T-helper 1 cell treated with Interleukin-12 subunit alpha and Interleukin-12 subunit beta and Interleukin-4 antibody, amounts not matched to agents 30 μg/mL and 1 μg/mL, for 36 hours (primary cell): ENCODE data around the gene SLC25A21.

Experiments
- H3K27ac Mint-ChIP-seq: one replicate; pipeline ENCODE4 v1.8.0; 2021; ENCODE audit warnings: mild to moderate bottlenecking, mixed read lengths
- H3K27me3 Mint-ChIP-seq: one replicate; pipeline ENCODE4 v1.8.0; 2021; ENCODE audit warnings: low read depth, mixed read lengths
- H3K36me3 Mint-ChIP-seq: one replicate; pipeline ENCODE4 v1.8.0; 2021; ENCODE audit warnings: low read depth, mixed read lengths
- H3K4me1 Mint-ChIP-seq: one replicate; pipeline ENCODE4 v1.8.0; 2021; ENCODE audit warnings: low read depth, mixed read lengths
- H3K4me3 Mint-ChIP-seq: one replicate; pipeline ENCODE4 v1.8.0; 2021; ENCODE audit warnings: mild to moderate bottlenecking, moderate library complexity, mixed read lengths
- H3K9me3 Mint-ChIP-seq: one replicate; pipeline ENCODE4 v1.8.0; 2021; ENCODE audit warnings: mixed read lengths

SLC25A21 gene

DNA sequence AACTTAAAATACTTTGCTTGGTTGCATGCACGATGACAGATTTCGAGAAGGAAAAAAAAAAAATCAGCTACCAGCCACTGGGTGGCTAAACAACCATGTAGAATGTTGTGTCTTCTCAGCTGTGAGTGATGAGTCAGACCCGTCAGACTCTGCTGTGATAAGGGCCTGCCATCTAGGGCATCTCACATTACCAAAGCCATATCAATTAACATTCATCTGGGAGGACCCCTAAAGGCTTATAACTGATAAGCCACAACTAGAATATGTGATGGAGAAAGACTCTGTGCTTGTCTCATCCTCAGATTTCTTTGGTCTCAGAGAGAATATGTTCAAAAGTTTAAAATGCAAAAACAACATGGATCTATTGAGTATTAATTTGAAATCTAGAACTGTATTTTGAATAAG is 399.3 kb downstream of the SLC25A21 start:
- H3K9me3 Mint-ChIP-seq, result no peaks in the 10 kb centered on the region

DNA sequence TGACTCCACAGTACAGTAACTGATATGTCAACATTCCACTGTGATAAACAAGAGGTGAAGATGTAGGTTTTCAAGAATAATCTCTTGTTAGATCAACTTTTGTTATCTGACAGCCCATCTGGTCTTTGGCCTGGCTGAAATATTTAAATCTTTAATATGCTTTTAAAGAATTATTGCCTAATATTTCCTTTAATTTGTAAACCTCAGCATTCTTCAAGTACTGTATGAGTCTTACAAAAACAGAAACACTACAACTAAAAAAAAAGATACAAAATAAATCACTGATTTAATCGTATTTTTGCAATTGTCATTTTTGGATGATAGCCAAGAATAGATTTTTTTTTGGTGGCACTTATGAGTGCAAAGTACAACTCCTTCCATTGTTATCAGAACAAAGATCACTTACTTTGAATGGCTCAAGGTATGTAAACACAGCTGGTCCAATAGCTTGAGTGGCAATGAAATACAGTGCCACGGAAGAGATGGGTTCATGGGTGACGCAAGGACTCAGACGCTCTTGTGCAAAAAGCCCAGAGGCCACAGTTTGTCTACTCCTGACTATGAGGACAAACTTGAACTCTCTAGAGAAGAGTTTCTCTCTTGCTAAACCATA is 401.3 kb downstream of the SLC25A21 start:
- Mint-ChIP-seq H3K4me3 (no peak overlapping the region), H3K9me3 (peaks cover 3% of the 10 kb centered on the region), H3K27me3 (no peaks in the 10 kb centered on the region), H3K4me1 (no peaks in the 10 kb centered on the region), H3K27ac (no peak overlapping the region), H3K36me3 (no peaks in the 10 kb centered on the region)

More for the DNA sequence above, 399.3 kb downstream of the SLC25A21 start:
- Mint-ChIP-seq H3K27me3 (no peaks in the 10 kb centered on the region), H3K27ac (no peak overlapping the region), H3K36me3 (no peaks in the 10 kb centered on the region), H3K4me1 (no peaks in the 10 kb centered on the region), H3K4me3 (no peak overlapping the region)

DNA sequence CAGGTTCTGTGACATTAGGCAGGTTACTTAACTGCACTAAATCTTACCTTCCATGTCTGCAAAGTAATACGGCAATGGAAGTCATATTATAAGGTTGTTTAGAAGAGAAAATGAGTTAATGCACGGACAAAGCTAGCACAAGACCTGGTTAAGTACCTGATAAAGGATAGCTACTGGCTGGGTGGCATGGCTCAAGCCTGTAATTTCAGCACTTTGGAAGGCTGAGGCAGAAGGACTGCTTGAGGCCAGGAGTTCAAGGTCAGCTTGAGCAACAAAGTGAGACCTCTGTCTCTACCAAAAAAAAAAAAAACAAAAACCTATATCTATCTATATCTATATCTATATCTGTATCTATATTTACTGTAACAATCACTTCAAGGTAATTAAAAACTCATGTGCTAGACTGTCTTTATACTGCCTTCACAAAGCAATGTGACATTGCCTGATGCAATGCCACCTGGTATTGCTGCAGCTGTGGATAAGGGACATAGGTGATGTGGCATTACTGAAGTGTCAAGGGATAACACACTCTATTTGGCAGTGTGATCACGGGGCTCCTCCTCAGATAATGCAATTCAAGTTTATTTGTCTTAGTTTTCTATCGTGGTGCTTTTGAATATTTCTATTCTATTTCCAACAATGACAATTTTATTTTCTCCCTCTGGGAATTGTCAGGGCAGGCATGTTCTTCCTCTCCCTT is 403.6 kb downstream of the SLC25A21 start:
- Mint-ChIP-seq H3K9me3 (peaks cover 3% of the 10 kb centered on the region), H3K4me3 (no peak overlapping the region), H3K36me3 (no peaks in the 10 kb centered on the region), H3K4me1 (no peaks in the 10 kb centered on the region), H3K27me3 (no peaks in the 10 kb centered on the region), H3K27ac (no peak overlapping the region)

DNA sequence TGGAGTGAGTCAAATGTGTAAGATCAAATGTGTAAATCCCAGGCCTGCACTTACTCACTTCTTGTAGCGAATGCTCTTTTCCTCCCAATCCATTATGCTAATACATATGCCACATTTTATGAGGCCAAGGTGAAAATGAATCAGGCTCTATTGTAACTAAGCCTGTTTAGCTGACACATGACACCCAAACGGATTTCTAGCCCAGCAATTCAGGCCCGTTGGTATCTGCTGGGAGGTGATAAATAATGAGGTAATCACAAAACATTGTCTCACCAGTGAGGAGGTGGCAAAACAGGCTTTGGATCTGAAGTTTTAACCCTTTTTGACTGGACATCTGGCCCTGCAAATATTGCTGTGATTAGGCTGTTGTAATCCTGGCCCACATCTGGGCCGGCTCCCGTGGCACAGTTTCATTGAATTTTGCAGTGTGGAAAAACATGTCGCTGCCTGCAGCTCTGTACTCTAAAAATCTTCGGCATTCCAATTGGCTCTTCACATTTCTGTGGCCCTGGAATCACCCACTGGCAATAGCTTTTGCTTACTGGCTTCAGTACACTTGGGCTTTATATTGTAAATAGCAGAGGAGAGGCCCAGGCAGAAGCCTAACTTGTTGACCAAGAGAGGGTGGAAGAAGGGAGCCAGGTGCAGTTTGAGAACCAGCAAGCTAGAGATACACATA is 404.7 kb downstream of the SLC25A21 start:
- peaks cover 3% of the 10 kb centered on the region for H3K9me3 Mint-ChIP-seq
- H3K4me1 Mint-ChIP-seq, result no peaks in the 10 kb centered on the region
- no peaks in the 10 kb centered on the region for H3K36me3 Mint-ChIP-seq
- H3K27ac Mint-ChIP-seq, result no peak overlapping the region
- H3K27me3 Mint-ChIP-seq, result no peaks in the 10 kb centered on the region
- H3K4me3 Mint-ChIP-seq, result no peak overlapping the region

DNA sequence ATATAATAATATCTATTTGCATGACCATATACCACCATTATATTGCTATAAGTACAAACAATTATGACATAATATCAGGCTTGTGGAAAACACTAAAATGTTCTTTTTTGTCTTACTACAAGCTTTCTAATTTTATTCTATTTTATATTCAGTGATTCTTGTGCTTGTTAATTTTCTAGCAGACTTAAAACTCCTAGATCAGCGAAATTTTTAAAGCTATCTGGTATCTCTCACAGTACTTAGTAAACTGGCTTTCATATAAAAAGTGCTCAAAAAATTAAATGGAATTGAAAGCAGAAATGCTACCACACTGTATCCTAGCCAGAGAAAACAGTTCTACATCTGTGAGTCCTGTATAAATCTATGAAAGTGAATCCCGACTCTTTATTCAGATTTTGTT is 405.4 kb downstream of the SLC25A21 start:
- Mint-ChIP-seq H3K27ac (no peak overlapping the region), H3K4me1 (no peaks in the 10 kb centered on the region), H3K27me3 (no peaks in the 10 kb centered on the region), H3K36me3 (no peaks in the 10 kb centered on the region), H3K9me3 (peaks cover 3% of the 10 kb centered on the region), H3K4me3 (no peak overlapping the region)

DNA sequence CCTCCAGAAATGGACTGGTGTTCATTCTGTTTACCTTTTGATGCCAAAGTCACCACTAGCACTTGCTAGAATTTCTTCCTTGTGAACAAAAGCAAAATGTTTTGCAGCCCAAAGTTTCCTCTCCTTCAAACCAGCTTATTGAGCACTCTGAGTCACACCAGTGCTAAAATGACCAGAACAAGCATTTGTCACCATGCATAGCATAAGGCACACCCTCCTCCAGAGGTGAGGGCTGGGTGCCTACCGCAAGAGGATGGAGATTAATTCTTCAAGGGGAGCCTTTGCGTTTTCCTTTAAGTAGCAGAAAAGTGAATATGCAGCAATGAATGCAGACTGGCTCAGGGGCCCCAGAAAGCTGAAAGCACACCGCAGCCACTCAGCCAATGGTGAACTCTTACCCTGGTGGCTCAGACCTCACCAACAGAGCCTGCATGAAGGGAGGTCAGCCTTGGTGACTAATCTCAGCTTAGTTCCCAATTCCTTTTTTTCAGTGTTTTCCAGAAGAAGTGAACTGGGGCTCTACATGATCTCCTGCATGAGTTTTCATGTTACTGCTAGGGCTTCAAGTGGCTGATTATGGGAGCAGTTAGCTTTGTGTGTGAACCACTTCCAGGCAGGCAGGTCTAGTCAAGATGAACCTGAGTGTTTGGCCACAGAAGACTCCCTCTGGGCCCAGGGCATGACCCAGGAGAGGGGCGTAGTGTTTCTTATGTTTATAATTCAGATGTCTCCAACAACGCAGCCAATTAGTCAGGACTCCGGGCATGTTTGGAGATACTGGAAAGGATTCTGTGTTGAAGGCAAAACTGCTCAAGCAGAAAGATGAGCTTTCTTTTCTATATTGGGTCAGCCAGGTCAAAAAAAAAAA is 414.4 kb downstream of the SLC25A21 start:
- H3K4me3 Mint-ChIP-seq, result no peak overlapping the region
- H3K27ac Mint-ChIP-seq, result no peak overlapping the region
- H3K36me3 Mint-ChIP-seq, result no peaks in the 10 kb centered on the region
- no peaks in the 10 kb centered on the region for H3K4me1 Mint-ChIP-seq
- no peaks in the 10 kb centered on the region for H3K27me3 Mint-ChIP-seq
- peaks cover 12% of the 10 kb centered on the region for H3K9me3 Mint-ChIP-seq

DNA sequence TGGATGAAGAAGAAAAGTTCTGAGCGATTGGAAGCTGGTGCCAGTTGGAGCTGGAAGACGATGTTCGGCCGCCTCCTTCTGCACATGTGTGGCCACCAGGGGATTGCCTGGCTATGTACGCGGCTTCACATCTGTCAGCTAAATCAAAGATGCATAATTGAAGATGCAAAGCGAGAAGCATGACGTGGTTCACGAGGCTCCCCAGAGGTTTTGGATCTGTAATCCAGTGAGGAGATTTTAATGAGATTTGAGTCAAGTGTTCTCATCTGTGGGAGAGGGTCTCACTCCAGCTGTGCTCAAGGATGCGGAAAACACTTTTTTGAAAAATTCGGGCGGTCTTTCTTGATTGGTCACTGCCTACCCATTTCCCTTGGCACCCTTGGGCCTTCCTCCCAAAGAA is 416.2 kb downstream of the SLC25A21 start:
- Mint-ChIP-seq H3K27me3 (no peaks in the 10 kb centered on the region), H3K36me3 (no peaks in the 10 kb centered on the region), H3K27ac (no peak overlapping the region), H3K4me3 (no peak overlapping the region), H3K9me3 (peaks cover 16% of the 10 kb centered on the region), H3K4me1 (no peaks in the 10 kb centered on the region)

DNA sequence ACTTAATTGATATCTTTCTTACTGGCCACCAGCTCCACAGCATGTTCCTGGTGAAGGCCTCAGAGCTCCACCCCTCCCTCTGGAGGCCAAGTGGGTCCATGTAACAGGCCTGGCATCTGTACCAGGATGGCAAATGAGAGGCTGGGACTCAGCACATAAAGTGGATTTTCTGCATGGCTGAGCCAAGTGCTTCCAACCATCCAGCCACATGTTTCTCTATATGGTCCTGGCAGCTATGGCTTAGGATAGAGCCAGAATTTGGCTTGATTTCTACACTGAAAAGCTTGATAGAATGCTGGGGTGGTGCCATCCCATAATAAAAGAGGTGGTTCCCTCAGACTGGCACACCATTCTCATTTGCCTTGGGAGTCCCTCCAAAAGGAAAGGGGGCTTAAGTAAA is 416.6 kb downstream of the SLC25A21 start:
- H3K4me3 Mint-ChIP-seq, result no peak overlapping the region
- no peaks in the 10 kb centered on the region for H3K36me3 Mint-ChIP-seq
- H3K27ac Mint-ChIP-seq, result no peak overlapping the region
- peaks cover 16% of the 10 kb centered on the region for H3K9me3 Mint-ChIP-seq
- H3K27me3 Mint-ChIP-seq, result no peaks in the 10 kb centered on the region
- no peaks in the 10 kb centered on the region for H3K4me1 Mint-ChIP-seq

DNA sequence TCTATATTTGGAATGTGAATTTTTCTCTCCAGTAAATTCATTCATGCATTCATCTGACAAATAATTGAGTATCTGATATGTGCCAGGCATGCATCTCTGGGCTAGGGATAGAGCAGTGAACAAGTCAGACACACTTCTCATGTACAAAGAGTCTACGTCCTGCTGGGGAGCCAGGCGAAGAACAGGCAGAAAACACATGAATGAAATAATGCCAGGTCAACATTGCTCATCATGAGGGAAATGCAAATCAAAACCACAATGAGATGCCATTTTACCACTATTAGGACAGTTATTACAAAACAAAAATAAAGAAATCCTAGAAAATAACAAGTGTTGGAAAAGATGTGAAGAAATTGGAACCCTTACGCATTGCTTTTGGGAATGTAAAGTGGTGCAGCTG is 420.5 kb downstream of the SLC25A21 start:
- Mint-ChIP-seq H3K27me3 (no peaks in the 10 kb centered on the region), H3K4me1 (no peaks in the 10 kb centered on the region), H3K27ac (no peak overlapping the region), H3K36me3 (no peaks in the 10 kb centered on the region), H3K4me3 (no peak overlapping the region), H3K9me3 (peaks cover 16% of the 10 kb centered on the region)

DNA sequence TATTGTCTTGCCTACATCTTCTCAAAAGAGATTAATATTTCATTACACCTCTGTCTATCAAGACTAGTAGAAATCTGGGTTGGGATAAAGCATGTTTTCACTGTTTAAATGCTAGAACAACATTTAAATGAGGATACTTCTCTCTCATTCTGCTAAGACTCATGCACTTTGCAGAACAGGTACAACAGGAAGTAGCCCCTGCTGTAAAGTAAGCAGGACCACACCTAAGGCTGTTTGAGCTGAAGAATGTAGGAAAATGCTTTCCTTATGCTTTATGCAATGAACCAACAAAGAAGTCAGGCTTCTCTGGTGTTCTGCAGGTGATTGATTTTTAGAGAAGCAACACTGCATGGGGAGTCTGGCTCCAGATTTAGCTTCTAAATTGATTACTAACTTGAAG is 421.3 kb downstream of the SLC25A21 start:
- H3K4me1 Mint-ChIP-seq, result no peaks in the 10 kb centered on the region
- H3K36me3 Mint-ChIP-seq, result no peaks in the 10 kb centered on the region
- H3K9me3 Mint-ChIP-seq, result peaks cover 16% of the 10 kb centered on the region
- no peak overlapping the region for H3K27ac Mint-ChIP-seq
- no peak overlapping the region for H3K4me3 Mint-ChIP-seq
- H3K27me3 Mint-ChIP-seq, result no peaks in the 10 kb centered on the region

DNA sequence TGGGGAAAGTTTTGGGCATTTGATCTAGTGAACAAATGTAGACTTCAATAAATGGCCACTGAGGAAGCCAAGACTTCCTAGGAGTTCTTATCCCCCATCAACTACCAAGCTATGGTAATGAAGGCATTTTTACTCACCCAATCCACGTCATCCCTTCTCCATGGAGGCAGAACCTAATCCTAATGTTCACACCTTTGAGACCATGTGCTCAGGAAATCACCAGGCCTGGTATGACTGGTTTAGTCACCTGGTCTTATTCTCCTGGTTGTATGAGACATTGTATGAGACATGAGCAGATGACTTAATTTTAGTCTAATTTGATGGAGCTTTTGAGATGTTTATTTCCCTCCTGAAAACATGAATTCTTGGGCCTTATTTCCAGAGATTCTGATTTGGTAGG is 422.2 kb downstream of the SLC25A21 start:
- peaks cover 16% of the 10 kb centered on the region for H3K9me3 Mint-ChIP-seq
- no peak overlapping the region for H3K27ac Mint-ChIP-seq
- no peaks in the 10 kb centered on the region for H3K4me1 Mint-ChIP-seq
- H3K4me3 Mint-ChIP-seq, result no peak overlapping the region
- no peaks in the 10 kb centered on the region for H3K27me3 Mint-ChIP-seq
- no peaks in the 10 kb centered on the region for H3K36me3 Mint-ChIP-seq

DNA sequence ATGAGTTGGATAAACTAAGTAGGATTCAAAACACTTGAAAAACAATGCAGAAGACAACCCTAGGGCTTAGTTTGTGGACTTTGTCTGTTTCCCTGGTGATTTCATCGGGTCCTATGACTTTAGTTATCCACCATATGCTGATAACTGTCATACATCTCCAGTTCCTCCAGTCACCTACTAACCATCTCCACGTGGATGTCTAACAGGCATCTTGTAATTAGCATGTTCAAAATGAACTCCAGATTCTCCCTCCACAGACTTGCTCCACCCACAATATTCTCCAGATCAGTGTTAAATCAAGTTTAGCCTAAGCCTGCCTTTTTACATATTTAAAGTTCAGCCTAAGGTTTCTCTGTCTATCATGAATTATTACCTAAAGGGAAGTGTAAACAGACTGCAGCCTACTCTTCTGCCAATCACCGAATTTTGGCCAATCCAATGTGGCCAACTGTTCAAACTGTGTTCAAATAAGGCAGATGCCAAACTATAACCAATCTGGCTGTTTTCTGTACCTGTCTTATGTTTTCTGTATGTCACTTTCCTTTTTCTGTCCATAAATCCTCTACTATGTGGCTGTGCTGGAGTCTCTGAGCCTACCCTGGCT is 423.7 kb downstream of the SLC25A21 start:
- Mint-ChIP-seq H3K27me3 (no peaks in the 10 kb centered on the region), H3K4me3 (no peak overlapping the region), H3K4me1 (no peaks in the 10 kb centered on the region), H3K27ac (no peak overlapping the region), H3K9me3 (peaks cover 15% of the 10 kb centered on the region), H3K36me3 (no peaks in the 10 kb centered on the region)

DNA sequence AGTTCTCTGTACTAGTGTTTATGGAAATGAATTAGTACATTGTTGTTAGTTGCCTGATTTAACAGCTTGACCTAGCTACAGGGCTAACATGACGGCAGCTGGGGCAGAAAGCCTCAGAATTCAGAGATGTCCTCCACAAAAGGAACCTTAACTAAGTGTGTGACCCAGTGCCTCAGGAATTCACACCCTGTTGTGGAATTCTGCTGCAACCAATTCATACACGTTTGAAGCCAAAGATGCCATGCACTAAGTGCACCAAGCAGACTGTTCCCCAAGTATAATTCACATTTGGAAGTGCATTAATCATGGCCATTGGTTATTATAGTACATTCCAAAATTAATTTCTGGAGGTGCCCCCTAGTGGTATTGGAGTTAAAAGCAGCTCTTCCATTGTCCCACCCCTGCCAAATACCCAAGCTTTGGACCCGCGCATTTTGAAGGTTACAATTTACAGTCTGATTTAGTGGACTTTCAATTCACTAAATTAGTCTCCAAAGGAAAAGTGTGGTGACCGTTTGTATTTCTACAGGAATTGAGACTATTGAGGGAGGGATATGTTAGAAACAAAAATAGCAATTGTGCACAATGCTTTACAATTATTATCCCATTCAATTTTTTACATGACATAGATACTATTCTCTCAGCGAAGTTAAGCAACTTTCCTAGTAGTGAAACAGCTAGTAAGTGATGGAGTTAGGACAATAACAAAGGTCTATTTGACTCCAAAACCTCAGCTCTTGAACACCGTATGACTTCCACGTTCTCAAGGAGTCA is 424.8 kb downstream of the SLC25A21 start:
- H3K27me3 Mint-ChIP-seq, result no peaks in the 10 kb centered on the region
- no peak overlapping the region for H3K4me3 Mint-ChIP-seq
- no peaks in the 10 kb centered on the region for H3K36me3 Mint-ChIP-seq
- H3K9me3 Mint-ChIP-seq, result peaks cover 12% of the 10 kb centered on the region
- no peak overlapping the region for H3K27ac Mint-ChIP-seq
- H3K4me1 Mint-ChIP-seq, result no peaks in the 10 kb centered on the region

DNA sequence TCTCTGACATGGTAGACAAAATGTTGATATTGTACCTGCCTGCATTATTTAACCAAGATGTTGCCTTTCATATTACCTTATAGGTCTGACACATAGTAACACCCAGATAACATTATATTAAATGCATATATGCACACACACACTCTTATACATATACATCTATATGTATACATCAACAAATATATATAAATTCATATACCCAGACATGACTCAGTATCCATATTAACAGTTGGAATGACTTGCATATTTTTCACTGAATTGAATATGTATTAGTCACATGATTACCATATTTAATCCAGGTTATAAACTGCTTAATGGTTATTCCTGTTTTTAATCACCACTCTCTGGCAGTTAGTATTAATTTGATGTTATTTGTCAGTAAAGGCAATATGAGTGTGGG is 425.5 kb downstream of the SLC25A21 start:
- Mint-ChIP-seq H3K9me3 (peaks cover 12% of the 10 kb centered on the region), H3K4me1 (no peaks in the 10 kb centered on the region), H3K27me3 (no peaks in the 10 kb centered on the region), H3K4me3 (no peak overlapping the region), H3K27ac (no peak overlapping the region), H3K36me3 (no peaks in the 10 kb centered on the region)
